Measurements from ENCODE around the gene CPPED1. TPM values are rescaled to one million over a fixed set of nuclear protein-coding genes. Genes with fewer than 3 reads are reported as not detected.

Gene CPPED1
- total RNA-seq, 2 donors from 2014 or later = 12.0 to 12.4 TPM

GRCh38 chr16:12749076-12749475 lies 54.6 kb downstream of the CPPED1 start:
- intact Hi-C loops (cut with DNase I) = no loop called here
- DNase-seq = no peak
- no peak for ATAC-seq

- intact Hi-C loops (cut with DNase I) = no loop called here
- ATAC-seq (no peak), DNase-seq (no peak)
Measured at GRCh38 chr16:12747827-12748226, 55.9 kb downstream of the CPPED1 start.

- DNase-seq (no peak), ATAC-seq (no peak)
- intact Hi-C loops (cut with DNase I) = no loop called here
Measured at GRCh38 chr16:12747261-12747660, 56.4 kb downstream of the CPPED1 start.

GRCh38 chr16:12744860-12745259 lies 58.8 kb downstream of the CPPED1 start:
- DNase-seq (no peak), ATAC-seq (no peak)
- intact Hi-C loops (cut with DNase I) = no loop called here

- intact Hi-C loops (cut with DNase I) = no loop called here
- DNase-seq (no peak), ATAC-seq (no peak)
Measured at GRCh38 chr16:12742741-12743140, 60.9 kb downstream of the CPPED1 start.

- ATAC-seq (no peak), DNase-seq (no peak)
- intact Hi-C loops (cut with DNase I) = no loop called here
Measured at GRCh38 chr16:12740986-12741610, 62.6 kb downstream of the CPPED1 start.

- no peak for ATAC-seq
- intact Hi-C loops (cut with DNase I) = no loop called here
- no peak for DNase-seq
Measured at GRCh38 chr16:12739738-12740137, 63.9 kb downstream of the CPPED1 start.

- DNase-seq (no peak), ATAC-seq (no peak)
- intact Hi-C loops (cut with DNase I) = no loop called here
Measured at GRCh38 chr16:12737563-12737962, 66.1 kb downstream of the CPPED1 start.

- intact Hi-C loops (cut with DNase I) = no loop called here
- DNase-seq (no peak), ATAC-seq (no peak)
Measured at GRCh38 chr16:12735805-12736204, 67.9 kb downstream of the CPPED1 start.

- intact Hi-C loops (cut with DNase I) = no loop called here
- ATAC-seq = no peak
Measured at GRCh38 chr16:12732600-12732999, 71.1 kb downstream of the CPPED1 start.

GRCh38 chr16:12729448-12729847 lies 74.2 kb downstream of the CPPED1 start:
- no peak for DNase-seq
- intact Hi-C loops (cut with DNase I) = no loop called here
- peak in 1 of 2 donors; percentile 86 for ATAC-seq

More at GRCh38 chr16:12732600-12732999, 71.1 kb downstream of the CPPED1 start:
- no peak for DNase-seq

GRCh38 chr16:12728469-12728868 lies 75.2 kb downstream of the CPPED1 start:
- intact Hi-C loops (cut with DNase I) = no loop called here
- DNase-seq (no peak), ATAC-seq (no peak)

GRCh38 chr16:12724226-12724625 lies 79.5 kb downstream of the CPPED1 start:
- intact Hi-C loops (cut with DNase I) = no loop called here
- peak; percentile 65 to 71 for ATAC-seq
- no peak for DNase-seq

- DNase-seq (no peak), ATAC-seq (no peak)
- intact Hi-C loops (cut with DNase I) = no loop called here
Measured at GRCh38 chr16:12723681-12724080, 80.0 kb downstream of the CPPED1 start.

GRCh38 chr16:12721841-12722421 lies 81.8 kb downstream of the CPPED1 start:
- DNase-seq (no peak), ATAC-seq (no peak)
- intact Hi-C loops (cut with DNase I) = no loop called here

GRCh38 chr16:12719972-12720371 lies 83.7 kb downstream of the CPPED1 start:
- DNase-seq (no peak), ATAC-seq (no peak)
- intact Hi-C loops (cut with DNase I) = no loop called here

GRCh38 chr16:12716658-12717057 lies 87.0 kb downstream of the CPPED1 start:
- intact Hi-C loops (cut with DNase I) = no loop called here
- DNase-seq (no peak), ATAC-seq (no peak)

GRCh38 chr16:12709807-12710206 lies 93.9 kb downstream of the CPPED1 start:
- DNase-seq (no peak), ATAC-seq (no peak)
- intact Hi-C loops (cut with DNase I) = no loop called here

GRCh38 chr16:12708266-12708665 lies 95.4 kb downstream of the CPPED1 start:
- no peak for ATAC-seq
- DNase-seq = no peak
- intact Hi-C loops (cut with DNase I) = no loop called here

GRCh38 chr16:12706628-12707027 lies 97.1 kb downstream of the CPPED1 start:
- DNase-seq (no peak), ATAC-seq (no peak)
- intact Hi-C loops (cut with DNase I) = no loop called here

- intact Hi-C loops (cut with DNase I) = no loop called here
Measured at GRCh38 chr16:12704492-12705111, 99.1 kb downstream of the CPPED1 start.

More at GRCh38 chr16:12704492-12705111, 99.1 kb downstream of the CPPED1 start:
- no peak for DNase-seq
- ATAC-seq = no peak

Data from left cardiac atrium (tissue), 4 donors.